Measurements from ENCODE around the gene TRAF3.

GRCh38 chr14:102870994-102871831 is 94.0 kb downstream of the TRAF3 start:
- TF ChIP-seq CTCF (IDR thresholded peaks at IDR 0.05; ENCODE audit: insufficient read depth, low read length) (no peak), POLR2AphosphoS5 (IDR thresholded peaks at IDR 0.05; ENCODE audit: low read depth) (no peak), SPI1 (IDR thresholded peaks at IDR 0.05; ENCODE audit: borderline replicate concordance, low read depth) (no peak), GABPA (IDR thresholded peaks at IDR 0.05; ENCODE audit: low read depth) (no peak), REST (IDR thresholded peaks at IDR 0.05; ENCODE audit: insufficient replicate concordance, low read depth) (no peak)

All from HL-60 (cell line).